ENCODE data around the gene ROBO1.

DNA sequence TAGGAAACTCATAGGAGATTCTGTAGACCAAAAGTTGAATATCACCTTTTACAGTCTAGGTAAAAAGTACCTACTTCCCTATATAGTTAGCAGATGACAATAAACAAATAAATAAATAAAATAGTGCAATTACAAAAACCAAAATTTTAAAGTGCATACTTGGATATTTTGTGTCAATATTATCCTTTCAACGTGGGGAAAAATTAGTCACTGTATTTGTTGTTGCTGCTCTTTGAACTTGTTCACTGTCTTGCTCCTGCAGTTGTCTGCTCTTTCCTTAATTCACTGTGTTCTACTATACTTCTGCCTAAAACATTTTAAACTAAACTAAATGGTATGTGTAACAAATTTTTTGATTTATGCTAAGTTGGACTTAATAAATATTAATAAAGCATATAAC lies 889.0 kb downstream of the ROBO1 start:
- no peak for TF ChIP-seq GATA1 (IDR thresholded peaks at IDR 0.05; ENCODE audit: low read depth, low read length)
- TF ChIP-seq POLR2A (IDR thresholded peaks at IDR 0.05; ENCODE audit: low read length), result no peak
